Sigmoid colon (tissue), 7 donors: ENCODE data around the gene CALML3. TPM values are rescaled to one million over a fixed set of nuclear protein-coding genes. Genes with fewer than 3 reads are reported as not detected.
"Not testable (repeated sequence)": the region's sequence is repeated elsewhere in the genome, so short reads cannot be mapped to it uniquely, and the experiment has no call there.

Experiments used
- DNase-seq: peaks from one replicate; pipeline ENCODE4 v3.0.0-alpha.2; 2019
- H3K27ac ChIP-seq, 4 donors: fragments of 200-600 bp; sonication (generic); one replicate each; pipeline ENCODE4 v1.5.1; 2016 to 2019; ENCODE audit warnings: mild to moderate bottlenecking in 1 of 4
- H3K27me3 ChIP-seq, 3 donors: fragments of 200-600 bp; sonication (generic); one replicate each; pipeline ENCODE4 v1.5.1; 2019; ENCODE audit warnings: mild to moderate bottlenecking in 1 of 3
- H3K36me3 ChIP-seq, 4 donors: fragments of 200-600 bp; sonication (generic); one replicate each; pipeline ENCODE4 v1.5.1; 2016 to 2019
- H3K4me1 ChIP-seq, 4 donors: fragments of 200-600 bp; sonication (generic); one replicate each; pipeline ENCODE4 v1.5.1; 2017 to 2019
- H3K4me3 ChIP-seq, 4 donors: fragments of 200-600 bp; sonication (generic); one replicate each; pipeline ENCODE4 v1.5.1; 2017 to 2019; ENCODE audit warnings: mild to moderate bottlenecking in 2 of 4, moderate library complexity in 1 of 4
- H3K9me3 ChIP-seq, 4 donors: fragments of 200-600 bp in 3 of 4; sonication (generic) in 3 of 4; one replicate each; pipeline versions ENCODE4 v1.5.1 to v1.6.1; 2013 to 2019
- EP300 ChIP-seq, 4 donors: sonication (generic); formaldehyde crosslinking; IDR thresholded peaks; one replicate each; pipeline ENCODE4 v1.6.1; 2017; ENCODE audit warnings: antibody characterized with exemption in 4 of 4
- POLR2A ChIP-seq, 2 donors: fragments of 450-650 bp; IDR thresholded peaks; one replicate each; pipeline ENCODE4 v1.6.1; 2016; ENCODE audit warnings: antibody characterized with exemption in 2 of 2, mild to moderate bottlenecking in 2 of 2, moderate library complexity in 2 of 2
- POLR2AphosphoS5 ChIP-seq, 4 donors: sonication (generic); formaldehyde crosslinking; IDR thresholded peaks; one replicate each; pipeline ENCODE4 v1.6.1; 2017; ENCODE audit warnings: antibody characterized with exemption in 4 of 4
- WGBS, 2 donors: extraction: QIAGEN DNeasy Blood & Tissue Kit; methylation state at CpG; one replicate each; pipeline ENCODE4 v1.1.7; 2013; 5-methylcytosine and 5-hydroxymethylcytosine counted together
- intact Hi-C: fragments of 100-400 bp; cut with DNase I; formaldehyde crosslinking; loops from one replicate; pipeline ENCODE4 v1.15.1; 2023
- polyA plus RNA-seq, 3 donors: library from polyadenylated mRNA; stranded (reverse); fragments of 200-250 nt; gene quantifications; one replicate each; pipeline ENCODE4 v1.2.3, GENCODE V29; 2013
- total RNA-seq, 4 donors: library from RNA; depleted of rRNA; stranded (reverse); fragments of >200 nt; gene quantifications; one replicate each; pipeline ENCODE4 v1.1.0, GENCODE V29; 2016
- TF ChIP-seq, protein P1 (sequence below), 4 experiments: fragments of 450-650 bp in 3 of 4; fragments of 200-600 bp in 1 of 4; IDR thresholded peaks; one replicate each; pipeline ENCODE4 v1.5.1; 2016 to 2019; ENCODE audit warnings: antibody characterized with exemption in 4 of 4, mild to moderate bottlenecking in 3 of 4, moderate library complexity in 2 of 4
- donor health status: healthy with polysubstance abuse.
- donor health status: Bipolar disorder and iron deficiency.
- donor health status: healthy.

CALML3 gene
- total and polyA plus RNA-seq, 7 donors = 0.15 TPM; not detected in 6

DNA sequence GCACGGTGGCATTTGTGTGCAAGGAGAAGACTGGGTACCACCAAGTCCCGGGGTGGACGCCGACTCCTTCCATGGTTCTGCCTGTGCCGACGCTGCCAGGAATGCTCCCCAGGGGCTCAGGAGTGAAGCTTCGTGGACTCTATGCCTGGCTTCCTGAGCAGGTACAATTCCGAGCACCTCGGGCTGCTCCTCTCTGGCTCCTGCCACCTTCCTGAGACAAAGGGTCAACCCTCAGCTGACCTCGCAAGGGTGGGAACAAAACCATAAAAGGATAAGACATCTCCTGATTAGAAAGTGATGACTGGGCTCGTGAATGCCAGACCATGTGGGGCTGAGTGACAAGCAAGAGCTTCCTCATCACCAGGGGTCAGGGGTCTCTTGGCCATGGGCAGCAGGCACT is 31.8 kb downstream of the CALML3 start:
- TF ChIP-seq, protein P1, sequence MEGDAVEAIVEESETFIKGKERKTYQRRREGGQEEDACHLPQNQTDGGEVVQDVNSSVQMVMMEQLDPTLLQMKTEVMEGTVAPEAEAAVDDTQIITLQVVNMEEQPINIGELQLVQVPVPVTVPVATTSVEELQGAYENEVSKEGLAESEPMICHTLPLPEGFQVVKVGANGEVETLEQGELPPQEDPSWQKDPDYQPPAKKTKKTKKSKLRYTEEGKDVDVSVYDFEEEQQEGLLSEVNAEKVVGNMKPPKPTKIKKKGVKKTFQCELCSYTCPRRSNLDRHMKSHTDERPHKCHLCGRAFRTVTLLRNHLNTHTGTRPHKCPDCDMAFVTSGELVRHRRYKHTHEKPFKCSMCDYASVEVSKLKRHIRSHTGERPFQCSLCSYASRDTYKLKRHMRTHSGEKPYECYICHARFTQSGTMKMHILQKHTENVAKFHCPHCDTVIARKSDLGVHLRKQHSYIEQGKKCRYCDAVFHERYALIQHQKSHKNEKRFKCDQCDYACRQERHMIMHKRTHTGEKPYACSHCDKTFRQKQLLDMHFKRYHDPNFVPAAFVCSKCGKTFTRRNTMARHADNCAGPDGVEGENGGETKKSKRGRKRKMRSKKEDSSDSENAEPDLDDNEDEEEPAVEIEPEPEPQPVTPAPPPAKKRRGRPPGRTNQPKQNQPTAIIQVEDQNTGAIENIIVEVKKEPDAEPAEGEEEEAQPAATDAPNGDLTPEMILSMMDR (IDR thresholded peaks at IDR 0.05) = no peak
- TF ChIP-seq POLR2AphosphoS5 (IDR thresholded peaks at IDR 0.05) (no peak), POLR2A (IDR thresholded peaks at IDR 0.05) (no peak), EP300 (IDR thresholded peaks at IDR 0.05) (no peak)
- H3K27me3 ChIP-seq = no peaks in the 10 kb centered on the region
- H3K4me3 ChIP-seq = no peak overlapping the region
- WGBS, 2 donors = 86 to 90% methylated on average over 11 of the region's 11 CpGs
- H3K4me1 ChIP-seq = peaks cover 0 to 77% (median 75%) of the 10 kb centered on the region in 4 donors
- H3K36me3 ChIP-seq = no peaks in the 10 kb centered on the region
- peak; percentile 44 for DNase-seq
- H3K9me3 ChIP-seq = no peaks in the 10 kb centered on the region
- H3K27ac ChIP-seq = peak overlapping the region; percentile 61 to 83 (median 78)
- intact Hi-C loops = no loop called here

DNA sequence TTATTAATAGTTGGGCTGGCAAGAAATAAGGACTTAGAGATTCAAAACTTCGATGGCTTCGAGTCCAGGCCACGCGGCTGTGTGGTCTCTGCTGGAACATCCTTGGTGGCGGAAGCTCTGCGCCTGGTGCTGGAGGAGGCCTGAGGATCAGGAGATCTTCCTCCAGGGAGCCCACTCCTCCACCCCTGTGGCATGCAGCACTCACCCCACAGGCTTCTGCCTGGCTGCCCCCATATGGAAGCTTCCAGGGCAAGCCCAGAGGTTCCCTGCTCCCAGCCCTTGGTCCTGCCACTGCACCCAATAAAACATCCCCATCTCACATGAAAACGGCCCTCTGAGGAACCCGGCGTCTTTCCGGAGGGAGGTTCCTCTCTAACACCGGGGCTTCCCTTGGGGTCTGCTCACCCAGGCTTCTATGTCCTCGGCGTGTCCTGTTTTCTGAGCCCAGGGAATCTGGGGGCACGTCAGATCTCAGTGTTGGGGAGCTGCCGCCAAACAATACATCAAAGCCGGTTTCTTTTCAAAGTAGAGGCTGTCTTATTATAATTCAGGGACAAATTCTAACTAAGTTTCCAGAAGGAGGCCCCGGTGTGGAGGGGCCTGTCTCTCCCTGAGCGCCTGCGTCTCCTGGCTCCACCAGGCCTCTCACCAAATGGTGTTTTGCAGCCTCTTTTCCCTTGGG is 32.4 kb downstream of the CALML3 start:
- Histone ChIP-seq H3K4me1 (peaks cover 0 to 77% (median 75%) of the 10 kb centered on the region in 4 donors), H3K4me3 (no peak overlapping the region)
- 93 to 94% methylated on average over 19 of the region's 19 CpGs for WGBS, 2 donors

DNA sequence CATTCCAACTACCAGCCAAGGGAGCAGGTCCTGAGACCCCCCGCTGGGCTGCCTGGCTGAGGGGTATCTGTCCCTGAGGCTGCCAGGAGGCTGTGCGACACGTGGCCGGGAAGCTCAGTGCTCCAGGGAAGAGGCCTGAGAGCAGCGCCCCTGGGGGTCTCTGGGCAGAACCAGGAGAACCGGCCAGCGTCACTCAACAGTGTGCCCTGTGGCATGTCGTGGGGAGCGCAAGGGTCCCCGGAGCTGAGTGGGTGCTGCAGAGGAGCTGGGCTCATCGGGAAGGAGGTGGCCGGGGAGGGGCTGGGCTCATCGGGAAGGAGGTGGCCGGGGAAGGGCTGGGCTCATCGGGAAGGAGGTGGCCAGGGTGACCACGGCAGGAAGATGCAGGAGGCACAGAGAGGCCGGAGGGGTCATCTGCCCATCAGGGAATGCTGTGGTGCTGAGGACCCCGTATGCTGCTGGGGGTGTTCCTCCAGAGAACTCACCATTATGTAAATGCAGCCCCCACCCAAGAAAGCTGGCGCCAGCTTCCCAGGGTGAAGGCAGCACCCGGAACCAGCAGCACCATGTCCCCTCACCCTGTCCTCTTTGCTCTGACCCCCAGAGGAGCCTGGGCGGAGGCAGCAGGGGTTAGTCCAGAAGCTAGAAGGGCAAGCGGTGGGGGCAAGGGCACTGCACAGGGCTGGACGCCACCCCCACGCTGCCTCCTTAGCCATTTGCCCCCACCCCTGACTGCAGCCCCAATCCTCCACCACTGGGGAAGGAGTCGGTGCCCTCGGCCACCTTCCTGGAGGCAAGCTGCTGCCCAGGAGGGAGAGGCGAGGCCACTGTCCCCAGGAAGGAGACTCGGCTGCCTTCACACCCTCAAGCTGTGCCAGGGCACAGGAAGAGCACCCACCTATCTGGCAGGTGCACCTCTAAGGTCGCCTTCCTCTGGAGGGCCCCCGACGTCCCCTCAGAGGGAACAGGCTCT is 33.3 kb downstream of the CALML3 start:
- H3K27me3 ChIP-seq = no peaks in the 10 kb centered on the region
- H3K36me3 ChIP-seq = no peaks in the 10 kb centered on the region
- no peaks in the 10 kb centered on the region for H3K9me3 ChIP-seq
- no peak for TF ChIP-seq EP300 (IDR thresholded peaks at IDR 0.05)
- TF ChIP-seq POLR2A (IDR thresholded peaks at IDR 0.05) = no peak
- no peak for TF ChIP-seq POLR2AphosphoS5 (IDR thresholded peaks at IDR 0.05)
- TF ChIP-seq, protein P1 (IDR thresholded peaks at IDR 0.05) = no peak
- peak overlapping the region; percentile 60 to 83 (median 78) for H3K27ac ChIP-seq
- H3K4me3 ChIP-seq = no peak overlapping the region
- WGBS, 2 donors = 90 to 92% methylated on average over 31 of the region's 31 CpGs
- peak; percentile 64 for DNase-seq
- peaks cover 0 to 80% (median 78%) of the 10 kb centered on the region in 4 donors for H3K4me1 ChIP-seq
- intact Hi-C loops = no loop called here

More for the DNA sequence above, 32.4 kb downstream of the CALML3 start:
- no peak for TF ChIP-seq EP300 (IDR thresholded peaks at IDR 0.05)
- TF ChIP-seq, protein P1 (IDR thresholded peaks at IDR 0.05) = no peak
- TF ChIP-seq POLR2A (IDR thresholded peaks at IDR 0.05) = no peak
- no peak for TF ChIP-seq POLR2AphosphoS5 (IDR thresholded peaks at IDR 0.05)
- H3K27ac ChIP-seq = peak overlapping the region; percentile 28 to 83 (median 78)
- H3K36me3 ChIP-seq = no peaks in the 10 kb centered on the region
- H3K27me3 ChIP-seq = no peaks in the 10 kb centered on the region
- peak; percentile 54 for DNase-seq
- intact Hi-C loops = no loop called here
- H3K9me3 ChIP-seq = no peaks in the 10 kb centered on the region

DNA sequence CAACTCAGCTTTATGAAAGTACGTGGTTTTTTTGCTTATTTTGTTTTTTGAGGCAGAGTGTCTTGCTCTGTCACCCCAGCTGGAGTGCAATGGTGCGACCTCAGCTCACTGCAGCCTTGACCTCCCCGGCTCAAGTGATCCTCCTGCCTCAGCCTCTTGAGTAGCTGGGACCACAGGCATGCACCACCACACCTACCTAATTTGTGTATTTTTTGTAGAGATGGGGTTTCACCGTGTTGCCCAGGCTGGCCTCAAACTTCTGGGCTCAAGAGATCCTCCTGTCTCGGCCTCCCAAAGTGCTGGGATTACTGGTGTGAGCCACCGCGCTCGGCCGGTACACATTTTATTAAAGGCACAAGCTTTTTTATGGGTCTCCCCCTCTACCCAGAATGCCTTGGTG is 34.3 kb downstream of the CALML3 start:
- H3K9me3 ChIP-seq, H3K27me3 ChIP-seq, H3K4me3 ChIP-seq, intact Hi-C loops, H3K36me3 ChIP-seq: not testable (repeated sequence)
- DNase-seq = peak; percentile 45
- H3K4me1 ChIP-seq = peaks cover 0 to 81% (median 79%) of the 10 kb centered on the region in 4 donors
- peak overlapping the region; percentile 60 to 83 (median 78) for H3K27ac ChIP-seq
- 83 to 85% methylated on average over 9 of the region's 9 CpGs for WGBS, 2 donors

DNA sequence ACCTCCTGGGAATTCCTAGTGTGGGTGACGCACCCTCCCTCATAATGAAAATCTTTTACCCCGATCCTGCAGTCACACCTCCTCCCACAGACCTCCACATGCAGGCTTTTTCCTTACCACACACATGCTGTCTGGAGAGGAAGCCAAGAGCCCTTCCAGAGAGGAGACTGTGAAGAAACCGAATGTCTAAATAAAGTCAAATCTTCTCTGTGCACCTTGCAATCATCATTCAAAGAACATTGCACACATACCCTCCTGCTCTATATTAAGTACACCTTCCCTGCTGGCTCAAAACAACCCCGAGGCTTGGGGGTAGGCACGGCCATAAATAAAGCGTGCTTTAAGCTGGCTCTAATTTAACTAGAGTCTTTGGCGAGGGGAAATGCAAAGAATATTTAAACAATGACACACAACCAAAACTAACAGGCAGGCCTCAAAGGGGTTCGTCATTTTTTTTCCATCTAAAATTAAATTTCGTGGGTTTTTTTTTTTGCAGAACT is 34.9 kb downstream of the CALML3 start:
- Histone ChIP-seq H3K27ac (peak overlapping the region; percentile 60 to 83 (median 78)), H3K4me3 (no peak overlapping the region), H3K27me3 (no peaks in the 10 kb centered on the region), H3K9me3 (no peaks in the 10 kb centered on the region), H3K4me1 (peaks cover 0 to 81% (median 80%) of the 10 kb centered on the region in 4 donors), H3K36me3 (no peaks in the 10 kb centered on the region)
- TF ChIP-seq, protein P1 (IDR thresholded peaks at IDR 0.05) = no peak
- TF ChIP-seq POLR2AphosphoS5 (IDR thresholded peaks at IDR 0.05) (peak; percentile 64 to 82 (median 73)), EP300 (IDR thresholded peaks at IDR 0.05) (peak in 3 of 4 donors; percentile 31 to 76 (median 75)), POLR2A (IDR thresholded peaks at IDR 0.05) (no peak)
- DNase-seq = peak; percentile 78
- 65 to 75% methylated on average over 9 of the region's 9 CpGs for WGBS, 2 donors
- intact Hi-C loops = no loop called here
